Activated naive CD4-positive, alpha-beta T cell treated with anti-CD3 and anti-CD28 coated beads, Interleukin-2, amount 50 U/mL, for 72 hours (primary cell): ENCODE measurements around the gene CTNNBIP1. TPM values are rescaled to one million over a fixed set of nuclear protein-coding genes. Genes with fewer than 3 reads are reported as not detected.
A peak's percentile ranks its signal among the peaks of the same experiment; 100 is the strongest.

Experiments used
- ATAC-seq, 2 donors: fragments of 150-1000 bp; cut with Tn5 transposase; 2 replicates each; pipeline ENCODE4 v1.10.0; 2021; ENCODE audit warnings: mild to moderate bottlenecking in 2 of 2, moderate library complexity in 2 of 2
- DNase-seq, 2 donors: peaks; one replicate each; pipeline ENCODE4 v3.0.0; 2021 to 2022; ENCODE audit warnings: low spot score in 2 of 2
- H3K27ac Mint-ChIP-seq, 2 donors: one replicate each; pipeline ENCODE4 v1.8.0; 2022; ENCODE audit warnings: mild to moderate bottlenecking in 2 of 2, mixed read lengths in 2 of 2
- H3K36me3 Mint-ChIP-seq, 2 donors: one replicate each; pipeline ENCODE4 v1.8.0; 2022; ENCODE audit warnings: mixed read lengths in 2 of 2
- H3K9me3 Mint-ChIP-seq, 2 donors: one replicate each; pipeline ENCODE4 v1.8.0; 2022; ENCODE audit warnings: mixed read lengths in 2 of 2
- total RNA-seq, 2 donors: library from RNA; stranded (reverse); gene quantifications; one replicate each; pipeline ENCODE4 v1.2.3, GENCODE V29; 2022

CTNNBIP1 gene
- total RNA-seq, 2 donors from 2014 or later = 14.5 to 14.6 TPM

DNA sequence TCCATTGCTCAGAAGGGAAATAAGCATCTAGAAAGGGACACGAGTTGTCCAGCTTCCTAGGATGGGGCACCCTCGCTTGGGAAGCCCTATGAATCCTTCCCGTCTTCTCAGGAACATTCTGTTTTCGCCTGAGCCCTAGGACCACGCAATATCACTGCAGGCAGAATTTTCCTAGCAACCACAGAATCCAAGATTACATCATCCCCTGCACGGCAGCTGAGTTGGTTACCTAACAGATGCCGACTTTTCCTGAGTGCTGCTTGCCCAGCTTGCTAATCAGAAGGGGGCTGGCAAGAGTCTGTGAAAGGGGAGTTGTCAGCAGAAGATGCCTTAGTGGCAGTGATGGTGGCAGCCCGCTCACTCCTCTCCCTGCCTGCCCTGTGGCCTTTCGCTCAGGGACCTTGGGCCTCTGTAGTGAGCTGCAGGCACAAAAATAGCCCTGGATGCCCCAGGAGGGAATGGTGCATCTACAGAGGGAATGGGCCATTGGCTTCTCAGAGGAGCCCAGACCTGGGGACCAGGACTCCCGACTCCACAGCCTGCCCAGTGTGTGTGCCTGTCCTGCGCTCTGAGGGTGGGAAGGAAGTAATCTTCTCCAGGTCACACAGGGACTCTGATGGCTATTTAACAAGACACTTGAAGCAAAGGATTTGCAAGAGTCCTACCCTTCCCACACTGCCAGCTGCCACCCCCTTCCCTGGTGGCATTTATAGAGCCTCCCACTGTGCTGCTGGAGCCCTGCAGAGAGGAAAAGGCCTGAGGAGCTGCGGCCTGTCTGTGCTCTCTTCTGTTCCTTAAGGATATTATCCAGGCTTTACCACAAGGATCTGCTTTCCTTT lies 57.4 kb downstream of the CTNNBIP1 start:
- no peak for ATAC-seq
- H3K36me3 Mint-ChIP-seq = peaks cover 6 to 14% of the 10 kb centered on the region in 2 donors
- DNase-seq = no peak
- H3K27ac Mint-ChIP-seq = no peak overlapping the region
- peaks cover 4 to 5% of the 10 kb centered on the region in 2 donors for H3K9me3 Mint-ChIP-seq

DNA sequence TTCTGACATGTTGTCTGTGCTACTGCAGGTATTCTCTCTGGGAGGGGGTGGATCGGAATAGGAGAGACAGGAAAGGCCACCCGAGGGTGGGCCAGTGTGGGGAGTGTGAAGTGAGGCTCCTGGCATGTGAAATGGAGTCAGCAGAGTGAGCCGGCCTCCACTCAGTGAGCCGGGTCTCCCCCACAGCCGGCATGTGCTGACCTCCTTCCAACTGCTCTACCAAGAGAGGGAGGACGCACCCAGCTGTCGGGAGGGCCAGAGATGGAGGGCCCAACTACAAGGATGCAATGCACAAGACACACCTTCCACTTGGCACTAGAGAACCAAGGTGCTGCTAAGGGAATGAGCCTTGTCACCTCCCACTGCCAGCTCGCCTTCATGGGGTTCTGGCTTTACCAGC lies 58.1 kb downstream of the CTNNBIP1 start:
- H3K36me3 Mint-ChIP-seq = peaks cover 6 to 14% of the 10 kb centered on the region in 2 donors
- DNase-seq = no peak
- no peak overlapping the region for H3K27ac Mint-ChIP-seq
- peaks cover 4 to 5% of the 10 kb centered on the region in 2 donors for H3K9me3 Mint-ChIP-seq
- no peak for ATAC-seq

DNA sequence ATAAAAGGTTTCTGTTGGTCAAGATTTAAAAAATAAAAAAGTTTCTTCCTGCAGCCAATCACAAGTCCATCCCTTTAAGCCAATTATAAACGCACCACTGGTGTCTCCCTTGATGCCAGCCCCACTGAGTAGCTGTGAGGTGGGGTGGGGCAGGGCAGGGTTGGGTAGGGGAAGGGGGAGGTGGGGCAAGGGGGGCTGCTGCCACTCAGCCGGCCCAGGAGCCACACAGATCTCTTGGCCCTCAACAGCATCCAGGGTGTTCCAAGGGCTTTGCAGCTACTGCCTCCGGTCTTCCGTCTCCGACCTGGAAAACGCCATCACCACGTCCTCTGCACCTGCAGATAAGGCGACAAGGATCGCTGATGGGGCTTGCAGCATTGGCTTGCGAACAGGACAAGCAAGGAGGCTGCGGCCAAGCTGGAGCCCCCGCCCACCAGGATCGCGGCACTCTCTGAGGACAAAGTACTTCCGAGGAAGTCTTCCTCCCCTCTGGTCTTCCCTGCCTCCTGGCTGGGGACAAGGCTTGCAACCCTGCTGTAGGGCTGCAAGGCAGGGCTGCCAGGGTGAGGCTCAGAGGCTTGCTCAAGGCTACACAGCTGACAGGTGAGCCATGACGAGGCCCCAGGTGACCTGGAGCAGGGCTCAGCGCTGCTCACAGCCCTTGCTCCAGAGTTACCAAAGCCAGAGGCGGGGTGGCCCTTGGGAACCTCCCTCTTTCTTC lies 59.5 kb downstream of the CTNNBIP1 start:
- Mint-ChIP-seq H3K27ac (peak overlapping the region; percentile 39 to 65), H3K36me3 (peaks cover 6 to 14% of the 10 kb centered on the region in 2 donors), H3K9me3 (peaks cover 4 to 5% of the 10 kb centered on the region in 2 donors)
- ATAC-seq (peak; percentile 51 to 62), DNase-seq (no peak)

DNA sequence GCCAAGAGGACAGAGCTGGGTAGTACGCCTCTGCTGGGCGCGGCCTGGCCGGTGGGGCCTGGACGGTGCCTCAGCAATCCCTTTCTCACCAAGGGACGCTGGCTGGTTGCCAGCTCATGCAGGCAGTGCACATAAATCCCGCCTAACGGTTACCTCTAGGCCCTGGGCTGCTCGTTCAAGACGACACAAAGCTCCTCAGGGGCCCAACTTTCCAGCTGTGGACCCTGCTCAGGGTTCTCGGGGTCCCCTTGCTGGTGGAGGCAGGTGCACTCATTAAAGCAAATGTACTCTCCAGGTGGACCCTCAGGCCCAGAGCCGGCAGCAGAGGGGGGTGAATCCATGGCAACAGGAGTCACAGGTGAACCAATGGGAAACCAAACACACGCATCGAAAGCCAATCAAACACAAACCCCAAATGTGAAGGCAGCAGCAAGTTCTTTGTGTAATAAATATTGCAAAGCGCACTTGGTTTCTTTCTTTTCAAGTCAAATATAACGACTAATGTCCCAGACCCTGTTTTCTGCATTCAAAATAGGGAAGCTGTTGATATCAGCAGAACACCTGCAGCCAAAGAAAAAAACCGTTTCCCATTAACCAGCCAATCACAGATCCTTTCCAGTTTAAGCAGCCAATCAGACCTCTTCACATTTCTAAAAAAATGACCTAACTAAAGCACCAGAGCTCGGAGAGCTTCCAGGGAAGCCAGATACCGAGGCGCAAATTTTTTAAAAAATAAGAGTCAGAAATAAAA lies 60.2 kb downstream of the CTNNBIP1 start:
- H3K27ac Mint-ChIP-seq = peak overlapping the region in 1 of 2 donors; percentile 68
- ATAC-seq (peak; percentile 74), DNase-seq (no peak)
- H3K9me3 Mint-ChIP-seq = peaks cover 4 to 5% of the 10 kb centered on the region in 2 donors
- peaks cover 6 to 14% of the 10 kb centered on the region in 2 donors for H3K36me3 Mint-ChIP-seq

DNA sequence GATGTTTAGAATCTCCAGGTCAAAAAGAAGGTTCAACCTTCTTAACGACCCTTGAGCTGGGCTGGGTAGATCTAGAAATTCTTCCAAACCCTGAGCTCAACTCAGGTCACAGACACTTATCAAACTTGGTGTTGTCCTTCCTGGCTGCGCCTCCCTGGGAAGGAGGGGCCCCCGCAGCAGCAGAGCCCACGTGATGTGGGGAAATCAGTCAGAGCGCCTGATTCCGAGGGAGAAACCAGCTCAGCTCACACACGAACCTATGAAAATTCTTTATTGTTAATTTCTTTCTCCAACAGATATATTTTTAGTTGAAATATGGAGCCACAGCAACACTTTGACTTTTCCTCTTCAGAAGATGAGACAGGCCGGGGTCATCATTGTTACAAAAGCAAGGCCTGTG lies 62.0 kb downstream of the CTNNBIP1 start:
- no peaks in the 10 kb centered on the region for H3K36me3 Mint-ChIP-seq
- ATAC-seq (no peak), DNase-seq (no peak)
- no peaks in the 10 kb centered on the region for H3K9me3 Mint-ChIP-seq
- no peak overlapping the region for H3K27ac Mint-ChIP-seq

DNA sequence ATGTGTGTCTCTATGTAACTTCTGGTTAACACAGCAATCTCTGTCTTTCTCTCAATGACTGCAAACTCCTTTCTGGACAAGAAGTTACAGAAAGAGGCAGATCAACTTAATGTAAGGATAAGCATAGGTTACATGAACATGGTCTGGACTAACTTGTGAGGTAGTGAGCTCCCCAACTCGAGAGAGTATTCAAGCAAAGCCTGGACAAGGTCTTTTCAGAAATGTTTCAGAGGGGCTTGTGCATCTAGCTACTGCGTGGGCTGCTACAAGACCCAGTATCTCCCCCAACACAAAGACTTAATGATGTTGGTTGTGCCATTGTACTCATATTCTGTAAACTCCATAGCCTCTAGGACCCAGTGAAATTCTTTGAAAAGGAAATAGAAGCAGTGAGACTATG lies 62.8 kb downstream of the CTNNBIP1 start:
- Mint-ChIP-seq H3K27ac (no peak overlapping the region), H3K9me3 (no peaks in the 10 kb centered on the region), H3K36me3 (no peaks in the 10 kb centered on the region)
- DNase-seq = no peak
- ATAC-seq = no peak

DNA sequence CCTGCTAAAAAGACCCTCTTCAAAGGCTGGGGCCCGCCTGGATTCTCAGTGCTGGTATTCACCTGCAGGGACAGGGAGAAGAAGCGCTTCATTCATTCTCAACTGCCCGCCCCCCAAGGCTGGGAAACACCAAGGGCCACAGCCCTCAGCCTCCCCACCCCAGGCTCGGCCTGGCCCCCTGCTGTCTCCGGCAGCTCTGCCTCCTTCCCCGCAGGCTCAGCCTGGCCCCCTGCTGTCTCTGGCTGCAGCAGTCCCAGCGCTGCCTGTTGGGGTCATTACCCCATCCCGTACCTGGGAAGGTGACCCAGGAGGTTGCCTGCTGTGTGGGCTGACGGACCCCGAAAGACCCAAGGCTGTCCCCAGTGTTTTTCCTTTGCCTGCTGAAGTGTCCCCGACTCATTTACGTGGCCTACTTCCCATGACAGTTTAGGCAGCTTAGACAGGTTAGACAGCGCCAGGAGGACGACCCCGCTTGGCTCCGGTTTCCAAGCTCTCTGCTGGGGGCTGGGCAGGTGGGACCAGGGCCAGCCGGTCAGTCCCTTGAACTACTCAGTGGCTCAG lies 63.4 kb downstream of the CTNNBIP1 start:
- ATAC-seq (no peak), DNase-seq (no peak)
- H3K9me3 Mint-ChIP-seq = no peaks in the 10 kb centered on the region
- no peak overlapping the region for H3K27ac Mint-ChIP-seq
- H3K36me3 Mint-ChIP-seq = no peaks in the 10 kb centered on the region

DNA sequence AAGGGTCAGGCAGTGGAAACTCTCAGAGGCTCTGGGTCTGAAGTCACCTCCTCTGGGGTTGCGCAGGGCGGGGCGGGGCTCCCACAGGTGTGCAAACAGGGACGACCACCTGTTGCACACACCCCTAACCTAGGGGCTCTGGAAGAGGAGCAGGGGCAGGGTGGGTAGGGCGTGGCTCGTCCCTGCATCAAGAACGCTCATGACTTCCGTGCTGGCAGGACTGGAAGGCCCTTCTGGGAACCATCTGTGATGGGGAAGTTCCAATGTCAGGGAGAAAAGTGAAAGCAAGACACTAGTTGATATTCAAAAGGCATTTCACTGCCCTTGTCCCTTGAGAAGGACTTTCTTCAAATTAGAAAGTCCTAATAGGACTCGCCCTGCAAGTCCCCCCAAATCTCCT lies 64.2 kb downstream of the CTNNBIP1 start:
- Mint-ChIP-seq H3K9me3 (no peaks in the 10 kb centered on the region), H3K36me3 (no peaks in the 10 kb centered on the region), H3K27ac (no peak overlapping the region)
- ATAC-seq = no peak
- no peak for DNase-seq

DNA sequence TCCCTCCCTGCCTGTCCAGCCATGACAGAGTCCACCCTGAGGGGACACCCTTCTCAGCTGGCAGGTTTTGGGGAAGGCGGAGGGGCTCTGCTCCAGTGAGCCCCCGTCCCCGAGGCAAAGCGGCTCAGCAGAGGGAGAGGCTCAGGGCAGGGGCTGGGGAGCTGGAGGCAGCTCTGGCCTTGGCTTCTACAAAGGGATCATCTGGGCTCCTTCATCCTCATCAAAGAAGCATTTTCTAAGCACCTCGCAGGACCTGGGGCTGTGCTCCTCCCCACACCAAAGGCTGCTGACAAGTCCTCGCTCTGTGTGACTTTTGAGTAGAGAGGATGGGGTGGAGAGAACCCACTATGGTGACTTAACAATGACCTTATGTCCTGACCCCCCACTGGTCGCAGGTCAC lies 65.3 kb downstream of the CTNNBIP1 start:
- Mint-ChIP-seq H3K9me3 (no peaks in the 10 kb centered on the region), H3K27ac (no peak overlapping the region), H3K36me3 (no peaks in the 10 kb centered on the region)
- no peak for DNase-seq
- ATAC-seq = no peak

DNA sequence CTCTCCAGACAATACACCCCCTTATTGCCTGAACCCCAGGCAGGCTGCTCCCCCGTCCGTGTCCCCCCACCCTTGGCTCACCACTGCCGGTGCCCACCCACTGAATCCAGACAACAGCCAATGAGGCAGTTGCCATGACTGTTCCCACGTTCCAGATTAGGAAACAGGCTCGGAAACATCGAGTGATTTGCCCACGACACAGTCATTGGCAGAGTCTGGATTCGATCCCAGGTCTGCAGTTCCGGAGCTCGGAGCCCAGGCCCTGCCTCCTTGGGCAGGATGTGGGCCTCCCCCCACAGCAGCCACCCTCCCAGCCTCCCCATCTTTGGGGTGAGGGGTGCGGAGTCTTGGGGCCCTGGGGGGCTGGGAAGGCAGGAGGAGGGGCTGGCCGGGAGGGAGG lies 66.0 kb downstream of the CTNNBIP1 start:
- H3K27ac Mint-ChIP-seq = no peak overlapping the region
- no peaks in the 10 kb centered on the region for H3K36me3 Mint-ChIP-seq
- ATAC-seq (no peak), DNase-seq (no peak)
- no peaks in the 10 kb centered on the region for H3K9me3 Mint-ChIP-seq

DNA sequence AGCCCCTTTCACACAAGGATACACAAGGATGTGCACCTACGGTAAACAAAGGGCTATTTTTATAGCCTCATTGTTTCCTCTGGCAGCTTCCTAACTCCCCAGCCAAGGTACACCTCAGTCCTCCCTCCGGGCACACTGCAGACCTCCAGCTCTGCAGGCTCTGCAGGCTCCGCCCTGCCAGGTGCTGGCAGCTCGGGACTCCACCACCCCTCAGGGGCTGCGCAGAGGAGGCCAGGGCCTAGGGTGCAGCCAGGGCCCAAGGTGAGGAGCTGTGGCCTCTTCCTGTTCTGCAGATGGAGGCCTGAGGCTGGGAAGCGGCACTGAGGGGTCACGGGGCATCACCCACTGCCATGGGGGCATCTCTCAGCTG lies 66.5 kb downstream of the CTNNBIP1 start:
- H3K27ac Mint-ChIP-seq = no peak overlapping the region
- H3K9me3 Mint-ChIP-seq = no peaks in the 10 kb centered on the region
- ATAC-seq (no peak), DNase-seq (no peak)
- no peaks in the 10 kb centered on the region for H3K36me3 Mint-ChIP-seq

DNA sequence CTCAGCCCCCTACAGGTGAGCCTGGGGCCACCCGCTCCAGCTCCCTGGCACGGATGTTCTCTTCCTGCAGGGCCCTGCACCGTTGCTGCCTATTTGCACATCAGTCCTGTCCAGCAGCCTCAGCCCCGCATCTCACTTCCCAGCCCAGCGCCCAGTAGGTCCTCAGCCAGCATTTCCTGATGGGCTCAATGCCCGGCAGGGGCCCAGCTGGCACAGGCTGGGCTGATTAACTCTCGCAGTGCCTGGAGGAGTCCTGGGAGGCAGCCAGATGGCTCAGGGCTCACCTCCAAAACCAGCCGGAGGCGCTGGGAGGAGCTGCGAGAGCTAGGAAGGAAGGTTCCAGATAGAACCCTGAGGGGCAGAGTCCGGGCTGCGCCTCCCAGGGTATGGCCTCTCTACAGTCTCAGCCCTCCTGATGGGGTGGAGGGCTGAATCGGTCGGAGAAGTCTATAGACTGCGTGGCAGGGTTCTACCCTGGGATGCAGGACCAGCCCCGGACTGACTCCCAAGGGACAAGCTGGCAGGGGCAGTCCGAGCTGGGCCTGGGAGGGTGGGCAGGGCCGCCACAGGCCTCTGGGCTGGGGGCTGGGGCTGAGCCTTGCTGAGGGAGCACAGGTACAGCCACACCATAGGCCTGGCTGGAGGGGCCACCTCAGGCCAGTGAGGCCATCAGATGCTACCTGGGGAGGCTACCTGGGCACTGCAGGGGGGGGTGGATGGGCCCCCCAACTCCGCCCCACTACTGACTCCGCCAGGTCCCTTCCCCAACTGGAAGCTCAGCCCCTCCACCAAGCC lies 67.1 kb downstream of the CTNNBIP1 start:
- DNase-seq (no peak), ATAC-seq (no peak)
- H3K27ac Mint-ChIP-seq = no peak overlapping the region
- no peaks in the 10 kb centered on the region for H3K36me3 Mint-ChIP-seq
- no peaks in the 10 kb centered on the region for H3K9me3 Mint-ChIP-seq

DNA sequence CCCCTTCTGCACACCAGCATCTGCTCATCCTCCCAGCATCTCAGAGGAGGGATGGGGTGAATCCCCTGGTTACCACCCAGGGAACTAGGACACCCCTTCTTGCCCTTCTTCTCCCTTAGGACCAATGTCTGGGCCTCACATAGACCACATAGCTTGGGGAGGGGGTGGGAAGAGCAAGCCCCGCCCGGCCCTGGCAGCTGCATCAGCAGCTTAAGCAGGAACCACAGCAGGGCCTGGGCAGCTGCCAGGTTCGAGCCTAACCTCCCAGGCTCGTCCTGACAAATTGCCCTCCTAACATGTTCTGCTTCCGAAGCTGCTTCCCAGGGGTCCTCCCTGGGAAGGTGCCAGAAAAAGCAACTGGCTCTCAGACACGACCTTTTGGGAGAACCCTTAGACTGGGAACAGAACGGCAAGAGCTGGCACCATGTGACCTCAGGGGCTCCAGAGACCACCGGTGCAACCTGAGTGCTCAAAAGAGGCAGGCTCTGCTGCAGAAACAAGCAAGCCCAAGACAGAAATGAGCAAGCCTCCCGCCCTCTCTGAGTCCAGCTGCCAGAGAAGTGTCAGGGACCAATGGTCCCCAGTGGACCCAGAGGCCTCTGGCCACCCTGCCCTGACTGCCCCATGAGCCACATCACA lies 67.9 kb downstream of the CTNNBIP1 start:
- ATAC-seq = no peak
- no peak for DNase-seq
- peak overlapping the region in 1 of 2 donors; percentile 14 for H3K27ac Mint-ChIP-seq

DNA sequence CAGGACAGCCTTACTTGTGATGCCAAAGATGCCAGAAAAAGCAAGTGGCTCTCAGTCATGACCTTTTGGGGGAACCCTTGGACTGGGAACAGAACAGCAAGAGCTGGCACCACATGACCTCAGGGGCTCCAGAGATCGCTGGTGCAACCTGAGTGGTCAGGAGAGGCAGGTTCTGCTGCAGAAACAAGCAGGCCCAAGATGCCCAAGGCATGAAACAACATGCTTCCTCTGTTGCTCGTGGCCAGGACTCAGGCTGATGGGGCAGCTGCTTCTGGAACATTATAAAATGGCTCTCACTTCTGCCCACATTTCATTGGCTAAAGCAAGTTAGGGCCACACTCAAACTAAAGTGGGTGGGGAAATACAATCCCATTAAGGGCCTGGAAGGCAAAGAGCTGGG lies 68.6 kb downstream of the CTNNBIP1 start:
- DNase-seq (no peak), ATAC-seq (no peak)
- Mint-ChIP-seq H3K27ac (peak overlapping the region in 1 of 2 donors; percentile 70), H3K9me3 (no peaks in the 10 kb centered on the region), H3K36me3 (no peaks in the 10 kb centered on the region)

More for the DNA sequence above, 67.9 kb downstream of the CTNNBIP1 start:
- Mint-ChIP-seq H3K36me3 (no peaks in the 10 kb centered on the region), H3K9me3 (no peaks in the 10 kb centered on the region)

DNA sequence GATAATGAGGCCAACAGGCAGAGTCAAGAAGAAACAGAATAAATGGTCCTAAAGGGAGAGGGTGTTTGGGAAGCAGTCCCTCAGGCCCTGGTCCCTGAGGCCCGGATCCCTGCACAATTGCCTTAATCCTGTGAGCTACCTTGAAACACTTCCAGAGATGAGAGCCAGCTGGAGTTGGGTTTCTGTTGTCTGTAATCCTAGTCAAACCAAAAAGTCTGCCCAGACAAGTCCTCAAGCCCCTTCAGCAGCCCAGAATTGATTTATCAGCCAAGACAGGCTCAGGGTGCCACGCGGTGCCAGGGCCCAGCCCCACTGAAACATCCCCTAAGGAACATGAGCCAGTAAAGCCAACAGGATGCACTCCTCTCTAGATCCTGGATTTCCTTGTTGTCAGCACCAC lies 69.9 kb downstream of the CTNNBIP1 start:
- peak overlapping the region; percentile 70 to 93 for H3K27ac Mint-ChIP-seq
- no peaks in the 10 kb centered on the region for H3K36me3 Mint-ChIP-seq
- H3K9me3 Mint-ChIP-seq = no peaks in the 10 kb centered on the region
- DNase-seq = no peak
- ATAC-seq = no peak

DNA sequence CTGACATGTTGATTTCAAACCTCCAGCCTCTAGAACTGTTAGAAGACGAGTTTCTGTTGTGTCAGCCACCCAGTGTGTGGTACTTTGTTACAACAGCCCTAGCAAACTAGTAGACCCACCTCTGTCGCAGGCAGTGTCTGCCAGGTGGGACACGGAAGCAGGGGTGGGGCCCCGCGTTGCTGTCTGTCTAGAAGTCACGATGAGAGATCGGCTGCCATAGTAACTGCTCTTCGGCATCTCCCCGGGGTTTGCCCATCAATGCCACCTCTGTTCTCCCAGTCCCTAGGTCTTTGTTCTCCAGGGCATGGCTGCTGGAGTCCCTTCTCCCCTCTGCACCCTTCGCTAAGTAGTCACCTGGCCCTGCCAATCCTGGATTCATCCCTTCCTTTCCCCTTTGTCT lies 71.1 kb downstream of the CTNNBIP1 start:
- ATAC-seq (no peak), DNase-seq (no peak)
- no peaks in the 10 kb centered on the region for H3K36me3 Mint-ChIP-seq
- H3K27ac Mint-ChIP-seq = no peak overlapping the region
- H3K9me3 Mint-ChIP-seq = no peaks in the 10 kb centered on the region
